IMR-90 (cell line): Measurements from ENCODE around the gene SEC14L6. TPM values are rescaled to one million over a fixed set of nuclear protein-coding genes. Genes with fewer than 3 reads are reported as not detected.

Experiments used
- ATAC-seq: fragments of 200-7000 bp; cut with Tn5 transposase; 2 replicates; pipeline ENCODE4 v1.9.1; 2020; ENCODE audit warnings: low read depth, mild to moderate bottlenecking, moderate library complexity
- BruUV-seq: library from RNA; stranded (reverse); fragments of 400-500 nt; replicated peaks from 2 replicates; lab custom pipeline; 2021; lab: Mats Ljungman, UMichigan
- CTCF ChIA-PET: fragments of 300-600 bp; formaldehyde crosslinking; extraction: SDS; loops from one replicate; lab custom pipeline; 2021; ENCODE audit warnings: antibody characterized with exemption; lab: Yijun Ruan, JAX
- POLR2A ChIA-PET: fragments of 300-600 bp; sonication (Branson Sonifier 250); formaldehyde crosslinking; loops from one replicate; lab custom pipeline; 2022; ENCODE audit warnings: antibody characterized with exemption; ENCODE audit not compliant: unreplicated experiment; lab: Charles Lee
- DNase-seq: peaks from one replicate; pipeline ENCODE4 v3.0.0; 2013
- H2AFZ ChIP-seq: replicated peaks from 2 replicates; pipeline ENCODE3; 2013; ENCODE audit warnings: low read length, mild to moderate bottlenecking; ENCODE audit not compliant: poor library complexity
- H2AK5ac ChIP-seq: 2 replicates; pipeline ENCODE4 v1.6.1; 2013; ENCODE audit warnings: low read depth, low read length, inconsistent platforms
- H2AK9ac ChIP-seq: replicated peaks from 2 replicates; pipeline ENCODE3; 2013; ENCODE audit warnings: mild to moderate bottlenecking, low read depth, low read length, moderate library complexity; ENCODE audit not compliant: poor library complexity
- H2BK120ac ChIP-seq: 2 replicates; pipeline ENCODE4 v1.6.1; 2013; ENCODE audit warnings: low read depth, low read length, inconsistent platforms
- H2BK15ac ChIP-seq: 3 replicates; pipeline ENCODE4 v1.6.1; 2013; ENCODE audit warnings: low read depth, low read length, inconsistent platforms
- H2BK20ac ChIP-seq: 2 replicates; pipeline ENCODE4 v1.6.1; 2013; ENCODE audit warnings: low read depth, mild to moderate bottlenecking, inconsistent platforms, low read length, moderate library complexity
- H2BK5ac ChIP-seq: 2 replicates; pipeline ENCODE4 v1.6.1; 2013; ENCODE audit warnings: mild to moderate bottlenecking, low read depth, low read length, inconsistent platforms; ENCODE audit not compliant: poor library complexity, severe bottlenecking
- H3K14ac ChIP-seq: replicated peaks from 2 replicates; pipeline ENCODE4 v1.6.1; 2013; ENCODE audit warnings: low read depth, low read length, inconsistent platforms
- H3K18ac ChIP-seq: 2 replicates; pipeline ENCODE4 v1.6.1; 2013; ENCODE audit warnings: low read depth, low read length, control low read depth
- H3K23ac ChIP-seq: 2 replicates; pipeline ENCODE4 v1.6.1; 2013; ENCODE audit warnings: low read depth, low read length, inconsistent platforms
- H3K27ac ChIP-seq: 2 replicates; pipeline ENCODE4 v1.5.1; 2013; ENCODE audit warnings: mild to moderate bottlenecking, control low read depth, low read length; ENCODE audit not compliant: insufficient read depth
- H3K27me3 ChIP-seq: 2 replicates; pipeline ENCODE4 v1.6.1; 2013; ENCODE audit warnings: low read length; ENCODE audit not compliant: control insufficient read depth, insufficient read depth
- H3K36me3 ChIP-seq: 2 replicates; pipeline ENCODE4 v1.6.1; 2013; ENCODE audit warnings: low read length, mixed read lengths; ENCODE audit not compliant: control insufficient read depth, insufficient read depth
- H3K4ac ChIP-seq: 2 replicates; pipeline ENCODE4 v1.6.1; 2013; ENCODE audit warnings: low read depth, low read length, inconsistent platforms
- H3K4me1 ChIP-seq: 2 replicates; pipeline ENCODE4 v1.6.1; 2013; ENCODE audit warnings: low read length, mixed read lengths; ENCODE audit not compliant: control insufficient read depth, insufficient read depth
- H3K4me2 ChIP-seq: 2 replicates; pipeline ENCODE4 v1.6.1; 2013; ENCODE audit warnings: low read depth, mild to moderate bottlenecking, control low read depth, low read length, moderate library complexity
- H3K4me3 ChIP-seq: 2 replicates; pipeline ENCODE4 v1.5.1; 2013; ENCODE audit warnings: low read depth, mild to moderate bottlenecking, control low read depth, low read length, moderate library complexity; ENCODE audit not compliant: insufficient read depth
- H3K56ac ChIP-seq: 2 replicates; pipeline ENCODE4 v1.6.1; 2013; ENCODE audit warnings: low read length, inconsistent platforms; ENCODE audit not compliant: insufficient read depth; ENCODE audit errors: extremely low read depth
- H3K79me1 ChIP-seq, 2 experiments: 2 replicates each; pipeline ENCODE4 v1.6.1; 2013; ENCODE audit warnings: low read length in 2 of 2, inconsistent platforms in 1 of 2, low read depth in 1 of 2
- H3K9ac ChIP-seq: 2 replicates; pipeline ENCODE4 v1.6.1; 2013; ENCODE audit warnings: low read depth, low read length, control low read depth
- H3K9me1 ChIP-seq: 2 replicates; pipeline ENCODE4 v1.6.1; 2013; ENCODE audit warnings: low read length, inconsistent platforms; ENCODE audit not compliant: insufficient read depth
- H3K9me3 ChIP-seq: 2 replicates; pipeline ENCODE4 v1.6.1; 2013; ENCODE audit warnings: low read length; ENCODE audit not compliant: control insufficient read depth, insufficient read depth
- H4K20me1 ChIP-seq: 2 replicates; pipeline ENCODE4 v1.6.1; 2013; ENCODE audit warnings: low read length, inconsistent platforms; ENCODE audit not compliant: insufficient read depth
- H4K5ac ChIP-seq: 2 replicates; pipeline ENCODE4 v1.6.1; 2013; ENCODE audit warnings: mild to moderate bottlenecking, low read depth, low read length, control low read depth
- H4K8ac ChIP-seq, 2 experiments: 2 replicates each; pipeline ENCODE4 v1.6.1; 2013; ENCODE audit warnings: low read depth in 2 of 2, low read length in 2 of 2, control low read depth in 1 of 2, inconsistent platforms in 1 of 2
- H4K91ac ChIP-seq: 2 replicates; pipeline ENCODE4 v1.6.1; 2013; ENCODE audit warnings: low read depth, low read length, inconsistent platforms; ENCODE audit not compliant: insufficient read depth
- BHLHE40 ChIP-seq: fragments of 150-350 bp; IDR thresholded peaks from 2 replicates; pipeline ENCODE4 v1.6.1; 2016; ENCODE audit warnings: mild to moderate bottlenecking, low read depth, low read length
- CHD1 ChIP-seq: IDR thresholded peaks from 2 replicates; pipeline ENCODE4 v1.6.1; 2012; ENCODE audit warnings: low read depth, low read length, improper control_type of control experiment
- CTCF ChIP-seq: conservative IDR thresholded peaks from 2 replicates; pipeline ENCODE4 v1.5.1; 2012; ENCODE audit warnings: mild to moderate bottlenecking, low read depth, low read length, improper control_type of control experiment
- ELK1 ChIP-seq: fragments of 150-350 bp; IDR thresholded peaks from 2 replicates; pipeline ENCODE4 v1.6.1; 2016; ENCODE audit warnings: low read depth, mild to moderate bottlenecking, low read length, moderate library complexity, borderline replicate concordance
- FOS ChIP-seq: fragments of 150-350 bp; IDR thresholded peaks from 2 replicates; pipeline ENCODE4 v1.6.1; 2016; ENCODE audit warnings: low read depth, low read length
- MAZ ChIP-seq: IDR thresholded peaks from 2 replicates; pipeline ENCODE4 v1.6.1; 2012; ENCODE audit warnings: low read depth, mild to moderate bottlenecking, low read length, improper control_type of control experiment, moderate library complexity, borderline replicate concordance
- RAD21 ChIP-seq: IDR thresholded peaks from 2 replicates; pipeline ENCODE4 v1.6.1; 2012; ENCODE audit warnings: low read length, improper control_type of control experiment
- SMC3 ChIP-seq: fragments of 150-350 bp; IDR thresholded peaks from 2 replicates; pipeline ENCODE4 v1.6.1; 2016; ENCODE audit warnings: low read depth, mild to moderate bottlenecking, antibody characterized with exemption, low read length, moderate library complexity
- WGBS, 2 experiments: methylation state at CpG; one replicate each; pipeline versions ENCODE4 v1.1.5 to v1.1.7; 2013; ENCODE audit warnings: missing lambda C conversion rate in 2 of 2; ENCODE audit not compliant: insufficient read length in 1 of 2; ENCODE audit errors: extremely low coverage in 2 of 2; 5-methylcytosine and 5-hydroxymethylcytosine counted together
- dilution Hi-C: fragments of 300-500 bp; cut with HindIII; formaldehyde crosslinking; loops from one replicate; pipeline ENCODE4 v1.14.3; 2018; ENCODE audit warnings: low sequenced_read_pairs; ENCODE audit not compliant: unreplicated experiment
- in situ Hi-C: fragments of 300-500 bp; cut with MboI; formaldehyde crosslinking; loops from 3 replicates; pipeline ENCODE4 v1.14.3; 2019; ENCODE audit warnings: low sequenced_read_pairs, inconsistent platforms, mixed read lengths
- intact Hi-C: fragments of 100-400 bp; cut with micrococcal nuclease; formaldehyde crosslinking; loops from 2 replicates; pipeline ENCODE4 v1.10.0; 2022
- polyA plus RNA-seq, 3 experiments: library from polyadenylated mRNA; depleted of rRNA; stranded (reverse); fragments of >200 nt; gene quantifications; 2 replicates each; pipeline ENCODE4 v1.2.3, GENCODE V29; 2012; ENCODE audit warnings: low replicate concordance in 1 of 3
- total RNA-seq: library from RNA; depleted of rRNA; stranded (reverse); fragments of >200 nt; gene quantifications from 2 replicates; pipeline ENCODE4 v1.2.3, GENCODE V29; 2012

Gene SEC14L6
- total and polyA plus RNA-seq, 2 of the 4 experiments (the other 2 are of a cell fraction), result 0.09 TPM; not detected in 1

GRCh38 chr22:30511109-30511508 lies 35.4 kb downstream of the SEC14L6 start:
- POLR2A ChIA-PET, result no interaction called here
- ATAC-seq (no peak), DNase-seq (no peak)
- in situ Hi-C loops, result no loop called here
- H2AFZ ChIP-seq, result no peak overlapping the region
- H4K20me1 ChIP-seq, result no peaks in the 10 kb centered on the region
- H3K27ac ChIP-seq, result no peak overlapping the region
- no peak overlapping the region for H3K4me3 ChIP-seq
- TF ChIP-seq BHLHE40 (no peak), CTCF (no peak), ELK1 (no peak), SMC3 (no peak), FOS (no peak), CHD1 (no peak), MAZ (no peak), RAD21 (no peak)
- peaks cover 27% of the 10 kb centered on the region for H3K27me3 ChIP-seq
- H2BK20ac ChIP-seq, result no peak overlapping the region
- no peak overlapping the region for H2AK9ac ChIP-seq
- H3K18ac ChIP-seq, result no peak overlapping the region
- H3K56ac ChIP-seq, result no peak overlapping the region
- no peak overlapping the region for H3K4ac ChIP-seq
- no peak overlapping the region for H3K9ac ChIP-seq
- no peak overlapping the region for H3K23ac ChIP-seq
- CTCF ChIA-PET, result no interaction called here
- H3K4me1 ChIP-seq, result no peaks in the 10 kb centered on the region
- no peak overlapping the region for H3K14ac ChIP-seq
- peaks cover 3% of the 10 kb centered on the region; the same call in 1 of the 2 replicates for H3K9me3 ChIP-seq
- intact Hi-C loops, result no loop called here
- H4K8ac ChIP-seq, result no peak overlapping the region
- dilution Hi-C loops, result no loop called here
- no peaks in the 10 kb centered on the region for H3K36me3 ChIP-seq
- BruUV-seq, result no TSS peak
- H4K91ac ChIP-seq, result no peak overlapping the region
- no peak overlapping the region for H2BK15ac ChIP-seq
- H3K79me1 ChIP-seq, result no peaks in the 10 kb centered on the region
- H3K4me2 ChIP-seq, result no peak overlapping the region
- 82% methylated on average over 8 of the region's 9 CpGs; no CpG with 5 or more reads in 1 of the 2 experiments for whole genome bisulfite sequencing, 2 experiments
- no peak overlapping the region for H2AK5ac ChIP-seq
- no peak overlapping the region for H2BK5ac ChIP-seq
- H4K5ac ChIP-seq, result no peak overlapping the region
- H2BK120ac ChIP-seq, result no peak overlapping the region
- H3K9me1 ChIP-seq, result no peaks in the 10 kb centered on the region
